CD4-positive, alpha-beta T cell treated with Interleukin-15 for 4 hours (primary cell): ENCODE data around the gene CHN1.

Source experiments
- DNase-seq: peaks from one replicate; pipeline ENCODE4 v3.0.0-alpha.2; 2020; ENCODE audit warnings: low spot score

The CHN1 gene

DNA sequence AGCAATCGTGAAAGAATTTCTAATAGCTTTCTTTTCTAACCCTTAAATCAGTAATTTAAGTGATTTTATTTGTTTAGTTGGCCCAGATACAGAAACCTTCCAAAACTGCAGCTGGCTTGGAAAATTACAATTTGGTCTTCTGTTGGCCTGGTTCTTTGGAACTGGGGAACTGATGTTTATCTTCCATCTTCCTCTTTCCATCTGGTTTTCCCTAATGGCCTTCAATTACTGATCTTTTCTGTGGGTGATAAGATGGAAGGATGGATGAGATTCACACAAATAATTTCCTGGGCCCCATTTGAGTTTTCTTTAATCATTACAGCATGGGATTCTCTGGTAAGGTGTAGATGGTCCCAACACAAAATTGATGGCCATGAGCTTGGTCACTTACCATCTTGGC is 134.4 kb downstream of the CHN1 start:
- no peak for DNase-seq

DNA sequence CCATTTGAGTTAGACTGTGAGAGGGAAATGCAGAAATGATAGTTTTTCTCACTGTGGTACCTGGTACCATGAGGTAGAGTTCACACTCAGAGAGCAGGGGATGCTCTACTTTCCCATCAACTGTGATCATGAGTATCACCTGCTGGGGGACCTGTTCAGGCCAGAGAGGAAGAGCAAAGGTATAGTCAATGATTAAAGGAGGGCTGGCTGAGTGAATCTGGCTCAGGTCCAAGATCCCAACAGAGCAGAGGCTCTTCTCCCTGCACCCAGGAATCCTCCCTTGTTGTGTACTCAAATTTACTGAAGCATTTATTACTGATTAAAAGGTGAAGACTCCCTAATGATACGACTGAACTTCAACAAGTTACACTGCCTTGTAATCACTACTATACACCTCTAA is 136.3 kb downstream of the CHN1 start:
- no peak for DNase-seq

DNA sequence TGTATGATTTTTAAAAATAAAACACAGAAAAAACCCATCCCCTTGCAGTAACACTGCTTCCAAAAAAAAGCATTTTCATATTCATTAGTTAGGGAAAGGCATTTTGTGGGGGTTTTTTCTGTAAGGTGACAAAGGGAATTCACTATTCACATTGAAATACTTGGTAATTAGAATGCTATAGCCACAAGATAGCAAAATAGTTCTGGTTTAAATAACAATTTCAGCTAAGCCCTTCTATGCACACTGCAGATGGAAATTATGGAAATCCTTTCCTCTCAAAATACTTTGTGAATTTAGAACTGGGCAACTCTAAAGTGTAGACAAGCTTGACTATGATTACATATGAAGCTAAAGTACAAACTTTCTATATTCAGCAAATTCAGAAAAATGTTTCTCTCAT is 138.8 kb downstream of the CHN1 start:
- DNase-seq: no peak

GRCh38 chr2:174863183-174863582 is 142.0 kb downstream of the CHN1 start:
- DNase-seq: no peak

DNA sequence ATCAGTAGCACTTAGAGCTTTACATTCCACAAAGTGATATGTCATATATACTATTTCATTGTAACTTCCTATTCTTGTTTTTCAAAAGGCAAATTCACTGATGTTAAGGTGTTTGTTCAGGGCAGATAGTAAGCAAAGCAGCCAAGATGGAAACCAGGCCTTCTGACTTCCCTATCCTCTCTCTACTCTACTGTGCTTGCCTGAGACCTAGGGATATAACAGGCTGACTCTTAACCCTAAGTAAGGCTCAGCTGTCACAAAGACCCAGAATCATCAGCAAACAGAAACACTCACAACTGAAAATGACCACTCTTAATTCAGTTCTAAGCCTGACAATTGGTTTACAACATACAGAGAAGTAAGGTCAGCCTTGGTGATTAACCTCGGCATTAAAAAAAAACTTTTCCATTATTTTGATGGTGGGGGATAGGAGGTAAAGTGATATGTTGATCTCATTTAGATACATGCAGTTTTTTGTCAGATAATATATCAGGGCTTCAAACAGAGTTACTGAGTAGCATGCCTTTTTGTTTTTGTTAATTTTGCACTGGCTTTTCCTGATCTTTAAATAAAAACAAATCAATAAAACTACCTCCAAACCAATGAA is 145.5 kb downstream of the CHN1 start:
- DNase-seq: no peak

DNA sequence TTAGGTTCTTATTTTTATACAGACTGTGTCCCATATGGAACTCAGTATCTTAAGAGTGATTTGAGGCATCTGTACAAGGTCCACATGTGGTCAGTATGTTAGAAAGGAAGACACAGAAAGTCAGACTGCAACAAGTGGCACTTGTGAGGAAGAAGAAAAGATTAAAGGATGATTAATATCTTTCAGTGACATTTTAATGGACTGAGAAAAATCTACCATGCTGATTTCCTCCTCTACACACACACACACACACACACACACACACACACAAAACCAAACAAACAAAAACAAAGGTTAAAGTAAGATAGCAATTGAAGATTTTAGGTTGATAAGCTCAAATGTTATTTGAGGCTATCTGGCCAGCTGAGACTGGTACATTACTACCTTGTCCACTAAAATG is 146.4 kb downstream of the CHN1 start:
- DNase-seq: no peak

DNA sequence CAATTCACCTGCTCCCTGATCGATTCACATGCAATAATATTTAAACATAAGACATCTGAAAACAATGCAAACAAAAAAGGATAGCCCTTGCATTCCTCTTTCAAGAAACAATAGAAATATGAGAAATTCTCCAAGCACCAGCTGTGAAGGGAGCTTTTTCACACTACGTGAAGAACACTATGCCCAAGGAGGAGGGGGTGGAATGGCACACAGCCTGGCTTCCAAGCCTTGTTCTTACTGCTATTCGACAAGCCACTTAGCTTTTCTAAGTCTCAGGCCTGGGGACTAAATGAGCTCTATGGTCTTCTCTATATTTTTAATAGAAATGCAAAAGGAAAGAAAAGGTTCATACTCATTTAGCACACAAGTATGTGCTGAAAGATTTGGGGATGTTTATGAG is 148.7 kb downstream of the CHN1 start:
- no peak for DNase-seq

GRCh38 chr2:174846941-174847938 is 157.9 kb downstream of the CHN1 start:
- DNase-seq: no peak

DNA sequence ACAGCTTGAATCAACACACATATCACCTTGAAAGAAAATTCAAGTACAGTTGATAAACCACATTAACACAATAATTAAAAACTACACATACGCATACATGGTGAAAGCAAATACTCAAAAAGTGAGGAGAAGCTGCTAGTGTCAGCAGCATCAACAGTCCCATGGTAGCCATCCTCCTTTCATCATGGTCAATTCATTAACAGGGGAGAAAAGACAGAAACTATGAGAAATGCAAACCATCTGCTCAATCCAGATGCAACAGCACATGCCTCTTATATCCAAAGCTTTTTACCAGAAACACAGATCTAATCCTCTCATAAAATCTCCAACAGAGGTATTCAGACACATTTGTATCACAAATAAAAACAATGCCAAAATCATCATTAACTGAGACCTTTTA is 159.0 kb downstream of the CHN1 start:
- DNase-seq: no peak

DNA sequence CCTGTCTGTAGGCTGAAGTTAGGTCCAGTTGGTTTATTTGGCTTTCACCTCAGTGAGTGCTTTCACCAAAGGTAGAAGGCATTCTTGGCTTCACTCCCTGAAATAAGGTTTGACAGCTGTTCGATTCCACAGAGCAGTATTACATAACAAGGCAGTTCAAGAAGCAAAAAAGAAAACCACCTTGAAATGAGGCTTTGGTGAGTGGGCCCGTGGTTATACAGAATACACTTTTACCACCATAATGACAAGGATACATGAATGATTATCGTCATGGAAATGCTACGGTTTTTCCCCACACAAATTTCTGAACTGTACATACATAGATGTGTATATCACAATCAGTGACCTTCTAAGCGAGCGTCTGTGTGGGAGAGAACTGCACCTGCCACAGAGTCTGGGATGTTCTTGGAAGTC is 160.9 kb downstream of the CHN1 start:
- DNase-seq: no peak

DNA sequence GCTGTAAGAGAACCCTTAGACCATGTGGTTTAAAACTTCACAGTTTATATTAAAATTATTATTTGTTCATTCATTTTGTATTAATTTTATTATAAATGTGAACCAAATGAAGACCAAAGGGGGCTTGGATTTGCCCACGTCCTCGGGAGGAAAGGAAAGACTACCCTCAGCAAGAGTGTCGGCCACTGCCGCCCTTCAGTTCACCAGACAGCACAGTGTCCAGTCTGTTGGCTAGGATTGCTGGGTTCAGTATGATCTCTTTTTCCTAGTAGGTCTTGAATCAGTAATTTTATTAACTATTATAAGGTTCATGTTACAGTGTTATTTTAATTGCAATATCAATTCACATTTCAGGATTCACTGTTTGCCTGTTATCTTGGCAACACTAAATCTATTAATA is 162.7 kb downstream of the CHN1 start:
- no peak for DNase-seq

DNA sequence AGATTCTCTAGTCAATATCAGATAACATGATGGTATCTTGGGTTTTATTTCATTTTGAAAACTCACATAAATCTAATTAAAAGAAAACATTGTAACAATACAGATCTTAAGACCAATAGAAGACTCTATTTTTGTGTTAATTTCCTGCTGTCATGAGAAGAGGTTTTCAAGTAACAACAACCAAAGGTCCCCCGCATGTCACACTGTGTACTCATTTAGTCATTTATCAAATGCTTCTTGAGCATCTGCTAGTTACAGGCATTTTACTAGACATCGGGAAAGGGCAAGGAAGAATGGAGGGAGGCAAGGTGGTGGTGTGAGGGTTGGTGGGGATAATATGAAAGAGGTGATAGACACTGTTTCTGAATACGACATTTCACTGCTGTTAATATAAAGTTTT is 163.2 kb downstream of the CHN1 start:
- DNase-seq: no peak

DNA sequence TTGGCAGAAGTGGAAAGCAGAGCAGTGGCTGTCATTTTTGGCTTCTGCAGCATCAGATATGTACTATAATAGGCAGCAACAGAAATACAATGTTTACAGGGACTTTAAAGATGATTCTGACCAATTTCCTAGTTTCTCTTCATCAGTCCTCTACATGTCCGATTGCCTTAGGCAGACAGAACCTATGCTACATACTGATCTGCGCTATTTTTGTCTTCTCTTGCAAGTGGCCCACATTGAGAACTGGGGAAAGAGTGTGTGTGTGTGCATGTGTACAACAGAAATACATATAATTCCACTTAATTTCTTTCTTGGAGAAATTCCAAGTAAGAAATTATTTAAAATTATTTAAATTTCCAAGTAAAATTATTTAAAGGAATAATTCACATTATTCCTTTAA is 163.8 kb downstream of the CHN1 start:
- no peak for DNase-seq

DNA sequence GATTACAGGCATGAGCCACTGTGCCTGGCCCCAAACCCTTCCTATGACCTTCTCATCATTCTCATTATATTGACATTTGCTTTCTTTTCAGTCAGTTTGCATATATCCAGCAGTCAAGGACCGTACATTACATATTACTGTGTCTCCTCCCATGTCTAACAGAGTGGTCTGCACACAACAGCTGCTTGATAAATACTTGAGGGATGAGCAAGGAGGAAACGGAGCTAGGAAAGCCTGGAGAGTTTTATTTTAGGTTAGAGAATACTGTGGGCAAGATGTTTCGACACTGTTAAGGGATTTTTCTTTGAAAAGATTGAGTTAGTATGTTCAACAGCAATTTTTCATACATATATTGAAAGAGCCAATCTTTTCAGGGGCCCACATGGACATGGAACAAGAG is 164.7 kb downstream of the CHN1 start:
- no peak for DNase-seq

- DNase-seq: no peak
Observed at GRCh38 chr2:174839662-174840061, 165.5 kb downstream of the CHN1 start.

DNA sequence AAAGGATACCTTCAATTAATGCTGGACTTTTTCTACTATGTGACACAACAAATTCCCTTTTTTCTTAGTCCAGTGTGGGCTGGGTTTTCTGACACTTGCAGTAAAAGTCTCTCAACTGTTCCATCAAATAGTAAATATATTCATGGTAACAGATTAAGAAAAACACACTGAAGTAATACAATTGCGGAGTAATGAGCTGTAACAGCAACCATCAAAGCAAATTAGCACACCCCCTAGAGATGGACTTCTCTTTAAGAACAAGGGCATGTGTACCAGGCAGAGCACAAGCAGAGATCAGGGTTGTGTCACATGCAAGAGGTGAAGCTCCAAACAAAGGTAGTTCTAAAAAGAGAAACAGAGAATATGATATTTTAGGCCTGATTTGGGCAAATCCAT is 168.2 kb downstream of the CHN1 start:
- no peak for DNase-seq

DNA sequence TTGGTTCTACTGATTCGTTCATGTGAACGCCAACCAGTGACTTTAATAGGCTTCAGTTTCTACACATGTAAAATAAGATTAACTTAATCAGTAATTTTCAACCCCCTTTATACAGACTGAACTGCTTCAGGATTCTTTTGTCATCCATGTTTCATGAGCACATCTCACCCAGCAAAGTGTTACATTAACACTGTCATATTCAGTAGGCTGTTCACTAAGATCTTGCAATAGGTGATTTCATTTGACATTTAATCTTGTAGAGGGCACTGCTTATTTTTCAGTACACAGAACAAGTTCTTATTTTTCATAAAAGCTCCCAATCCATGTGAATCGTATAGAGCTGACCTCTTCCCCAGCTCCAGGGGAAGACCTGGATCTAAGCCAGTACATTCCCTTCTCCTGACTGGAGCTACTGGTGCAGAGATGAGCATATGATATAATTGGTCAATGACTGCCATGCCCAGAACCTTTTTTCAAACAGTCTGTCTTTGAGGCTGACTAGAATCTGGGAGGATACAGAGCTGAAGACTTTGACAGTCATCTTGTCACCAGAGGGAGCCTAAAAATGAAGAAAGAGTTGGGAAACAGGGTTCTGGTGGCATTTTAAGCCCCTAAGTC is 168.7 kb downstream of the CHN1 start:
- DNase-seq: no peak

GRCh38 chr2:174835797-174836255 is 169.4 kb downstream of the CHN1 start:
- DNase-seq: no peak

GRCh38 chr2:174833737-174834136 is 171.4 kb downstream of the CHN1 start:
- DNase-seq: no peak

DNA sequence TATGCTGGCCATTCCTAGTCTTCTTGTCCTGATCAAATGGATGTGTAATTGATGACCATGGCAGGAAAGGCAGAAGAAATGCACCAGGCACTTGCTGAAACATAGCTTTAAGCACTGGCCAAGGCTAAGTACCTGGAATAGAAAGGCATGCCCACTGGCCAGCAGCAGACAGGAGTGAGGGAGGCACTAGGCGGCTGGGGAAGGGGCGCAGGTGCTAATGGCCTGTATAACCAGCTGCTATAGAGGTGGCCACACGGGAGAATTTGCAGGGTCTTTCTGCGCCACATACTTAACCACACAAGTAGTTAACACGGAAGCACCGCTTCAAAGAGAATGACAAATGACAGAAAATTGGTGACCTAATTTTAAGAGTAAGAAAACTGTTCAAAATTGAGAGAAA is 174.6 kb downstream of the CHN1 start:
- DNase-seq: no peak

- DNase-seq: no peak
Observed at GRCh38 chr2:174829550-174829949, 175.6 kb downstream of the CHN1 start.

GRCh38 chr2:174827371-174828369 is 177.5 kb downstream of the CHN1 start:
- DNase-seq: no peak
